A549 (cell line): ENCODE results near the gene ACVRL1. TPM values are rescaled to one million over a fixed set of nuclear protein-coding genes. Genes with fewer than 3 reads are reported as not detected.

Source experiments
- ATAC-seq, 2 experiments: fragments of 200-7000 bp in 1 of 2; fragments of >200 bp in 1 of 2; cut with Nextera tagmentation in 1 of 2; cut with Tn5 transposase in 1 of 2; 3 replicates each; pipeline versions ENCODE4 v1.8.0 to v1.9.1; 2018 to 2020; ENCODE audit warnings: mild to moderate bottlenecking in 1 of 2, moderate library complexity in 1 of 2
- CTCF ChIA-PET: fragments of 300-600 bp; sonication (Branson Sonifier 250); formaldehyde crosslinking; extraction: SDS; loops from one replicate; lab custom pipeline; 2021; ENCODE audit warnings: antibody characterized with exemption, inconsistent platforms; lab: Yijun Ruan, JAX
- POLR2A ChIA-PET: fragments of 350-600 bp; formaldehyde crosslinking; extraction: SDS; loops from one replicate; lab custom pipeline; 2021; ENCODE audit warnings: antibody characterized with exemption, inconsistent platforms; lab: Yijun Ruan, JAX
- DNase-seq, 2 experiments: peaks; one replicate each; pipeline versions ENCODE4 v3.0.0 to v3.0.0-alpha.2; 2011 to 2016; ENCODE audit warnings: low read depth in 1 of 2, low spot score in 1 of 2
- FAIRE-seq: peaks from 2 replicates; lab custom pipeline; 2011; peaks lifted over from hg19 to GRCh38; lab: Jason Lieb, UNC
- H3K27ac ChIP-seq, 2 experiments: fragments of >200 bp; sonication (Bioruptor Twin); formaldehyde crosslinking; 3 replicates each; pipeline ENCODE4 v1.5.1; 2016 to 2017
- H3K4me1 ChIP-seq: fragments of >200 bp; sonication (Bioruptor Twin); formaldehyde crosslinking; 3 replicates; pipeline ENCODE4 v1.6.1; 2016
- H3K4me2 ChIP-seq: fragments of >200 bp; sonication (Bioruptor Twin); formaldehyde crosslinking; 3 replicates; pipeline ENCODE4 v1.6.1; 2016
- H3K4me3 ChIP-seq: fragments of >200 bp; sonication (Bioruptor Twin); formaldehyde crosslinking; 3 replicates; pipeline ENCODE4 v1.5.1; 2016
- H3K9me3 ChIP-seq: fragments of >200 bp; sonication (Bioruptor Twin); formaldehyde crosslinking; 3 replicates; pipeline ENCODE4 v1.6.1; 2016
- BHLHE40 ChIP-seq: IDR thresholded peaks from 2 replicates; pipeline ENCODE4 v1.6.1; 2012; ENCODE audit warnings: low read depth, low read length, inconsistent platforms
- CBX2 ChIP-seq: fragments of 200-600 bp; sonication (generic); IDR thresholded peaks from 2 replicates; pipeline ENCODE4 v1.6.1; 2016; ENCODE audit warnings: low read depth, mild to moderate bottlenecking, borderline replicate concordance
- CBX8 ChIP-seq: fragments of 200-600 bp; sonication (generic); IDR thresholded peaks from 2 replicates; pipeline ENCODE4 v1.6.1; 2016
- EP300 ChIP-seq, 2 experiments: fragments of >200 bp; sonication (Bioruptor Twin); formaldehyde crosslinking; IDR thresholded peaks; 2 replicates in 1 of 2; 3 replicates in 1 of 2; pipeline ENCODE4 v1.6.1; 2016 to 2017
- ESRRA ChIP-seq: fragments of 150-350 bp; IDR thresholded peaks from 2 replicates; pipeline ENCODE4 v1.6.1; 2014; ENCODE audit warnings: mild to moderate bottlenecking, low read length, borderline replicate concordance
- FOSB ChIP-seq: fragments of 250-450 bp; sonication (Bioruptor Pico); IDR thresholded peaks from 2 replicates; pipeline ENCODE4 v1.5.0; 2020; ENCODE audit warnings: mild to moderate bottlenecking, moderate library complexity
- FOSL2 ChIP-seq, 2 experiments: fragments of 450-650 bp in 1 of 2; fragments of >200 bp in 1 of 2; sonication (Bioruptor Twin) in 1 of 2; formaldehyde crosslinking; IDR thresholded peaks; 2 replicates each; pipeline versions ENCODE4 v1.5.0 to v1.6.1; 2016 to 2020; ENCODE audit warnings: mild to moderate bottlenecking in 1 of 2, moderate library complexity in 1 of 2
- GATA3 ChIP-seq: IDR thresholded peaks from 2 replicates; pipeline ENCODE4 v1.6.1; 2012; ENCODE audit warnings: borderline replicate concordance
- HOXA7 ChIP-seq: fragments of 250-450 bp; sonication (Bioruptor Pico); IDR thresholded peaks from 2 replicates; pipeline ENCODE4 v1.5.0; 2020; ENCODE audit warnings: mild to moderate bottlenecking, moderate library complexity
- HOXB13 ChIP-seq: fragments of 250-450 bp; sonication (Bioruptor Pico); IDR thresholded peaks from 2 replicates; pipeline ENCODE4 v1.5.0; 2020; ENCODE audit warnings: low read depth, mild to moderate bottlenecking, moderate library complexity
- HOXB5 ChIP-seq: fragments of 250-450 bp; sonication (Bioruptor Pico); IDR thresholded peaks from 2 replicates; pipeline ENCODE4 v1.5.0; 2020; ENCODE audit warnings: mild to moderate bottlenecking, moderate library complexity
- KDM1A ChIP-seq: fragments of 200-600 bp; sonication (generic); IDR thresholded peaks from 2 replicates; pipeline ENCODE4 v1.6.1; 2016; ENCODE audit warnings: low read depth, mild to moderate bottlenecking
- MAFK ChIP-seq: fragments of 450-650 bp; IDR thresholded peaks from 2 replicates; pipeline ENCODE4 v1.6.1; 2014; ENCODE audit not compliant: partially characterized antibody
- MYC ChIP-seq: IDR thresholded peaks from 2 replicates; pipeline ENCODE4 v1.6.1; 2012; ENCODE audit warnings: mild to moderate bottlenecking, inconsistent platforms, low read length, improper control_type of control experiment, borderline replicate concordance
- NFE2L2 ChIP-seq: fragments of 150-350 bp; conservative IDR thresholded peaks from 2 replicates; pipeline ENCODE4 v1.6.1; 2014; ENCODE audit warnings: low read length
- POLR2AphosphoS2 ChIP-seq: conservative IDR thresholded peaks from 2 replicates; pipeline ENCODE4 v1.6.1; 2012; ENCODE audit warnings: low read length, improper control_type of control experiment, inconsistent platforms
- RARB ChIP-seq: fragments of 250-450 bp; sonication (Bioruptor Pico); IDR thresholded peaks from 2 replicates; pipeline ENCODE4 v1.8.0; 2021; ENCODE audit warnings: mild to moderate bottlenecking, moderate library complexity
- RCOR1 ChIP-seq: fragments of 150-350 bp; IDR thresholded peaks from 2 replicates; pipeline ENCODE4 v1.6.1; 2014; ENCODE audit warnings: antibody characterized with exemption, low read length, low read depth
- RFX5 ChIP-seq: fragments of 450-650 bp; IDR thresholded peaks from 2 replicates; pipeline ENCODE4 v1.7.1; 2014; ENCODE audit warnings: antibody characterized with exemption, mild to moderate bottlenecking, moderate library complexity
- RNF2 ChIP-seq: fragments of 200-600 bp; sonication (generic); IDR thresholded peaks from 2 replicates; pipeline ENCODE4 v1.6.1; 2016; ENCODE audit warnings: low read depth, mild to moderate bottlenecking, antibody characterized with exemption, moderate library complexity, borderline replicate concordance
- SMC3 ChIP-seq: fragments of >200 bp; sonication (Bioruptor Twin); formaldehyde crosslinking; IDR thresholded peaks from 3 replicates; pipeline ENCODE4 v1.6.1; 2018; ENCODE audit warnings: inconsistent platforms
- SREBF2 ChIP-seq: fragments of 450-650 bp; IDR thresholded peaks from 2 replicates; pipeline ENCODE4 v1.6.1; 2014; ENCODE audit warnings: mild to moderate bottlenecking, moderate library complexity
- TFCP2L1 ChIP-seq: fragments of 250-450 bp; sonication (Bioruptor Pico); IDR thresholded peaks from 2 replicates; pipeline ENCODE4 v1.5.0; 2021; ENCODE audit warnings: mild to moderate bottlenecking
- ZC3H11A ChIP-seq: fragments of 450-650 bp; IDR thresholded peaks from 2 replicates; pipeline ENCODE4 v1.6.1; 2014; ENCODE audit warnings: antibody characterized with exemption, mild to moderate bottlenecking
- WGBS: methylation state at CpG from one replicate; pipeline ENCODE4 v1.1.6; 2017; ENCODE audit errors: missing lambda C conversion rate; 5-methylcytosine and 5-hydroxymethylcytosine counted together
- polyA plus RNA-seq, 4 experiments: library from polyadenylated mRNA; depleted of rRNA in 3 of 4; stranded (reverse); fragments of >200 nt; fragmentation: RNase III in 1 of 4; extraction: RNeasy Plus Mini Kit Qiagen cat#74134 plus additional on column Dnase treatment in 1 of 4; gene quantifications; 2 replicates in 3 of 4; 3 replicates in 1 of 4; pipeline ENCODE4 v1.2.3, GENCODE V29; 2011 to 2017
- TF ChIP-seq, protein P1 (sequence below): IDR thresholded peaks from 2 replicates; pipeline ENCODE4 v1.6.1; 2012
- TF ChIP-seq, protein P2 (sequence below): fragments of >200 bp; sonication (Bioruptor Twin); formaldehyde crosslinking; IDR thresholded peaks from 2 replicates; pipeline ENCODE4 v1.6.1; 2016
- TF ChIP-seq, protein P3 (sequence below): IDR thresholded peaks from 2 replicates; pipeline ENCODE4 v1.6.1; 2012; ENCODE audit warnings: low read depth, borderline replicate concordance
- TF ChIP-seq, protein P4 (sequence below): fragments of >200 bp; sonication (Bioruptor Twin); formaldehyde crosslinking; IDR thresholded peaks from 3 replicates; pipeline ENCODE4 v1.6.1; 2016

ACVRL1 gene
- polyA plus RNA-seq, 2 of the 4 experiments (the other 2 are of a cell fraction), result 0.03 TPM; not detected in 1

GRCh38 chr12:51869496-51869865, 37.8 kb upstream of the ACVRL1 start:
- DNase-seq, result no peak
- CTCF ChIA-PET, result interaction anchor here (1.0 to 1.1 kb wide), 3 partner anchors 9 to 38 kb away, joined by 3 read pairs; no protein-coding TSS in a partner anchor
- POLR2A ChIA-PET, result no interaction called here
- Histone ChIP-seq H3K4me1 (no peaks in the 10 kb centered on the region), H3K4me2 (no peak overlapping the region), H3K4me3 (no peak overlapping the region), H3K9me3 (no peaks in the 10 kb centered on the region), H3K27ac (no peak overlapping the region)
- FAIRE-seq, result no peak
- 72% methylated on average over 16 of the region's 20 CpGs for WGBS
- no peak for TF ChIP-seq CBX2
- TF ChIP-seq BHLHE40, result no peak
- no peak for TF ChIP-seq ZC3H11A
- no peak for TF ChIP-seq POLR2AphosphoS2
- no peak for TF ChIP-seq RNF2
- no peak for TF ChIP-seq FOSL2 (IDR thresholded peaks at IDR 0.05)
- TF ChIP-seq FOSL2 (CRISPR knock-in tag; IDR thresholded peaks at IDR 0.05), result no peak
- no peak for TF ChIP-seq RCOR1
- TF ChIP-seq MYC, result no peak
- no peak for TF ChIP-seq RFX5
- TF ChIP-seq GATA3, result no peak
- TF ChIP-seq TFCP2L1 (CRISPR knock-in tag), result no peak
- TF ChIP-seq, protein P1, sequence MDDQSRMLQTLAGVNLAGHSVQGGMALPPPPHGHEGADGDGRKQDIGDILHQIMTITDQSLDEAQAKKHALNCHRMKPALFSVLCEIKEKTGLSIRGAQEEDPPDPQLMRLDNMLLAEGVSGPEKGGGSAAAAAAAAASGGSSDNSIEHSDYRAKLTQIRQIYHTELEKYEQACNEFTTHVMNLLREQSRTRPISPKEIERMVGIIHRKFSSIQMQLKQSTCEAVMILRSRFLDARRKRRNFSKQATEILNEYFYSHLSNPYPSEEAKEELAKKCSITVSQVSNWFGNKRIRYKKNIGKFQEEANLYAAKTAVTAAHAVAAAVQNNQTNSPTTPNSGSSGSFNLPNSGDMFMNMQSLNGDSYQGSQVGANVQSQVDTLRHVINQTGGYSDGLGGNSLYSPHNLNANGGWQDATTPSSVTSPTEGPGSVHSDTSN, result no peak
- TF ChIP-seq HOXB13 (CRISPR knock-in tag), result no peak
- ATAC-seq, result no peak

- WGBS, result 61% methylated on average over 3 of the region's 3 CpGs
- CTCF ChIA-PET, result interaction anchor here (1.0 to 2.1 kb wide), 5 partner anchors 10 to 123 kb away, joined by 3 to 5 read pairs (median 3); no protein-coding TSS in a partner anchor
- no peak for DNase-seq
- H3K27ac ChIP-seq, result no peak overlapping the region
- no peak for TF ChIP-seq NFE2L2
- no peak for TF ChIP-seq SREBF2
- TF ChIP-seq ZC3H11A, result no peak
- no peak for TF ChIP-seq SMC3
- TF ChIP-seq FOSB (CRISPR knock-in tag), result no peak
- TF ChIP-seq RARB (CRISPR knock-in tag), result no peak
- no peak for TF ChIP-seq FOSL2 (IDR thresholded peaks at IDR 0.05)
- TF ChIP-seq FOSL2 (CRISPR knock-in tag; IDR thresholded peaks at IDR 0.05), result no peak
- no peak for TF ChIP-seq CBX8
- TF ChIP-seq, protein P2, sequence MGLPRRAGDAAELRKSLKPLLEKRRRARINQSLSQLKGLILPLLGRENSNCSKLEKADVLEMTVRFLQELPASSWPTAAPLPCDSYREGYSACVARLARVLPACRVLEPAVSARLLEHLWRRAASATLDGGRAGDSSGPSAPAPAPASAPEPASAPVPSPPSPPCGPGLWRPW, result no peak
- TF ChIP-seq ESRRA, result no peak
- TF ChIP-seq HOXA7 (CRISPR knock-in tag), result no peak
- TF ChIP-seq, protein P3, sequence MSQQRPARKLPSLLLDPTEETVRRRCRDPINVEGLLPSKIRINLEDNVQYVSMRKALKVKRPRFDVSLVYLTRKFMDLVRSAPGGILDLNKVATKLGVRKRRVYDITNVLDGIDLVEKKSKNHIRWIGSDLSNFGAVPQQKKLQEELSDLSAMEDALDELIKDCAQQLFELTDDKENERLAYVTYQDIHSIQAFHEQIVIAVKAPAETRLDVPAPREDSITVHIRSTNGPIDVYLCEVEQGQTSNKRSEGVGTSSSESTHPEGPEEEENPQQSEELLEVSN, result no peak
- no peak for TF ChIP-seq MYC
- TF ChIP-seq, protein P4, sequence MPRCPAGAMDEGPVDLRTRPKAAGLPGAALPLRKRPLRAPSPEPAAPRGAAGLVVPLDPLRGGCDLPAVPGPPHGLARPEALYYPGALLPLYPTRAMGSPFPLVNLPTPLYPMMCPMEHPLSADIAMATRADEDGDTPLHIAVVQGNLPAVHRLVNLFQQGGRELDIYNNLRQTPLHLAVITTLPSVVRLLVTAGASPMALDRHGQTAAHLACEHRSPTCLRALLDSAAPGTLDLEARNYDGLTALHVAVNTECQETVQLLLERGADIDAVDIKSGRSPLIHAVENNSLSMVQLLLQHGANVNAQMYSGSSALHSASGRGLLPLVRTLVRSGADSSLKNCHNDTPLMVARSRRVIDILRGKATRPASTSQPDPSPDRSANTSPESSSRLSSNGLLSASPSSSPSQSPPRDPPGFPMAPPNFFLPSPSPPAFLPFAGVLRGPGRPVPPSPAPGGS, result no peak
- no peak for TF ChIP-seq MAFK
- no peak for TF ChIP-seq HOXB5 (CRISPR knock-in tag)
- no peak for TF ChIP-seq KDM1A
- no peak for TF ChIP-seq EP300 (IDR thresholded peaks at IDR 0.05)
- TF ChIP-seq, all 56 proteins: peak for 0
- Histone ChIP-seq H3K4me2 (no peak overlapping the region), H3K9me3 (no peaks in the 10 kb centered on the region), H3K4me3 (no peak overlapping the region), H3K4me1 (no peaks in the 10 kb centered on the region)
- ATAC-seq (no peak), FAIRE-seq (no peak)
- POLR2A ChIA-PET, result no interaction called here
Observed at GRCh38 chr12:51869931-51870330, 37.4 kb upstream of the ACVRL1 start.
